Endothelial cell of umbilical vein (primary cell): ENCODE data around the gene AATF. TPM values are rescaled to one million over a fixed set of nuclear protein-coding genes. Genes with fewer than 3 reads are reported as not detected.

Experiments used
- BruUV-seq: library from RNA; stranded (reverse); fragments of 400-500 nt; replicated peaks from 2 replicates; lab custom pipeline; 2021; lab: Mats Ljungman, UMichigan
- CTCF ChIA-PET: fragments of 300-600, 350-600 bp; sonication (Branson Sonifier 250); formaldehyde crosslinking; loops from one replicate; lab custom pipeline; 2021; ENCODE audit warnings: antibody characterized with exemption, inconsistent platforms; lab: Charles Lee
- POLR2A ChIA-PET: fragments of 300-600, 350-600 bp; sonication (Branson Sonifier 250); formaldehyde crosslinking; loops from one replicate; lab custom pipeline; 2021; ENCODE audit warnings: antibody characterized with exemption, inconsistent platforms; lab: Charles Lee
- DNase-seq: peaks from one replicate; pipeline ENCODE4 v3.0.0-alpha.2; 2011; ENCODE audit warnings: low read depth, low spot score
- FAIRE-seq: peaks from 2 replicates; lab custom pipeline; 2011; peaks lifted over from hg19 to GRCh38; lab: Jason Lieb, UNC
- H2AFZ ChIP-seq: 2 replicates; pipeline ENCODE4 v1.6.0; 2012; ENCODE audit warnings: low read depth, low read length, control low read depth, inconsistent platforms
- H3K27ac ChIP-seq: 2 replicates; pipeline ENCODE4 v1.5.1; 2011; ENCODE audit warnings: low read depth, mild to moderate bottlenecking, control low read depth, low read length, moderate library complexity; ENCODE audit not compliant: insufficient read depth
- H3K27me3 ChIP-seq, 2 experiments: 2 replicates each; pipeline versions ENCODE4 v1.6.0 to v1.6.1; 2011; ENCODE audit warnings: low read length in 2 of 2, mixed read lengths in 1 of 2; ENCODE audit not compliant: control insufficient read depth in 2 of 2, insufficient read depth in 2 of 2
- H3K36me3 ChIP-seq, 2 experiments: 2 replicates in 1 of 2; 3 replicates in 1 of 2; pipeline ENCODE4 v1.5.1; 2011; ENCODE audit warnings: low read length in 2 of 2, mild to moderate bottlenecking in 1 of 2, moderate library complexity in 1 of 2; ENCODE audit not compliant: control insufficient read depth in 2 of 2, insufficient read depth in 2 of 2; ENCODE audit errors: extremely low read depth in 1 of 2
- H3K4me1 ChIP-seq: 3 replicates; pipeline ENCODE4 v1.5.1; 2011; ENCODE audit warnings: mild to moderate bottlenecking, low read length; ENCODE audit not compliant: control insufficient read depth, insufficient read depth; ENCODE audit errors: extremely low read depth
- H3K4me2 ChIP-seq: 2 replicates; pipeline ENCODE4 v1.6.1; 2011; ENCODE audit warnings: low read length, control low read depth, mixed read lengths; ENCODE audit not compliant: insufficient read depth
- H3K4me3 ChIP-seq, 3 experiments: fragments of 200-600 bp in 1 of 3; sonication (generic), shearing (Covaris generic) in 1 of 3; replicated peaks in 1 of 3; 2 replicates each; pipeline ENCODE4 v1.5.1; 2011 to 2016; ENCODE audit warnings: control low read depth in 3 of 3, low read length in 3 of 3, mild to moderate bottlenecking in 2 of 3, inconsistent platforms in 1 of 3, low read depth in 1 of 3, moderate library complexity in 1 of 3; ENCODE audit not compliant: insufficient read depth in 1 of 3
- H3K79me2 ChIP-seq: 2 replicates; pipeline ENCODE4 v1.6.0; 2012; ENCODE audit warnings: low read length, inconsistent platforms; ENCODE audit not compliant: control insufficient read depth, insufficient read depth
- H3K9ac ChIP-seq: replicated peaks from 2 replicates; pipeline ENCODE3; 2011; ENCODE audit warnings: low read length, control low read depth; ENCODE audit not compliant: insufficient read depth; ENCODE audit errors: extremely low read depth
- H3K9me1 ChIP-seq: replicated peaks from 3 replicates; pipeline ENCODE4 v1.6.0; 2011; ENCODE audit warnings: mild to moderate bottlenecking, low read length; ENCODE audit not compliant: control insufficient read depth, insufficient read depth; ENCODE audit errors: extremely low read depth
- H3K9me3 ChIP-seq: replicated peaks from 2 replicates; pipeline ENCODE4 v1.5.1; 2012; ENCODE audit warnings: low read length, inconsistent platforms; ENCODE audit not compliant: control insufficient read depth, insufficient read depth
- H4K20me1 ChIP-seq: replicated peaks from 2 replicates; pipeline ENCODE3; 2011; ENCODE audit warnings: mild to moderate bottlenecking, low read length; ENCODE audit not compliant: control insufficient read depth, insufficient read depth; ENCODE audit errors: extremely low read depth
- EZH2 ChIP-seq: IDR thresholded peaks from 2 replicates; pipeline ENCODE4 v1.6.1; 2012; ENCODE audit warnings: borderline replicate concordance, low read depth, mild to moderate bottlenecking, moderate library complexity, low read length, inconsistent platforms; ENCODE audit not compliant: severe bottlenecking
- FOS ChIP-seq: IDR thresholded peaks from 2 replicates; pipeline ENCODE4 v1.6.1; 2011; ENCODE audit warnings: mild to moderate bottlenecking, low read length, moderate library complexity, borderline replicate concordance; ENCODE audit not compliant: insufficient read depth
- GATA2 ChIP-seq: IDR thresholded peaks from 2 replicates; pipeline ENCODE4 v1.7.0; 2011; ENCODE audit warnings: low read depth, mild to moderate bottlenecking, moderate library complexity, mixed read lengths, low read length; ENCODE audit not compliant: insufficient read length, insufficient read depth
- JUN ChIP-seq: IDR thresholded peaks from 2 replicates; pipeline ENCODE4 v1.6.1; 2011; ENCODE audit warnings: borderline replicate concordance, low read depth; ENCODE audit not compliant: insufficient read length, insufficient read depth
- MYC ChIP-seq: IDR thresholded peaks from one replicate; pipeline ENCODE4 v1.6.1; 2011; ENCODE audit warnings: mild to moderate bottlenecking, low read depth, low read length
- POLR2A ChIP-seq: IDR thresholded peaks from 2 replicates; pipeline ENCODE4 v1.6.1; 2012; ENCODE audit warnings: low read depth, mild to moderate bottlenecking, control low read depth, low read length
- POLR2AphosphoS5 ChIP-seq: IDR thresholded peaks from 2 replicates; pipeline ENCODE4 v1.6.1; 2012; ENCODE audit warnings: low read depth, mild to moderate bottlenecking, control low read depth, low read length, moderate library complexity; ENCODE audit not compliant: insufficient read depth
- dilution Hi-C: fragments of 300-500 bp; cut with MboI; formaldehyde crosslinking; loops from one replicate; pipeline ENCODE4 v1.15.0; 2019; ENCODE audit warnings: low sequenced_read_pairs; ENCODE audit not compliant: extremely low pct_ligation_motif_present
- intact Hi-C: fragments of 100-400 bp; cut with micrococcal nuclease; formaldehyde crosslinking; loops from one replicate; pipeline ENCODE4 v1.10.0; 2022
- polyA plus RNA-seq, 4 experiments: library from polyadenylated mRNA; depleted of rRNA in 3 of 4; stranded (reverse) in 3 of 4; unstranded in 1 of 4; fragments of >200 nt; gene quantifications; 2 replicates each; pipeline versions ENCODE4 v1.2.1 to v1.2.3, GENCODE V29; 2011 to 2012; ENCODE audit warnings: missing spikeins in 1 of 4
- total RNA-seq: library from RNA; stranded (reverse); gene quantifications from 2 replicates; pipeline ENCODE4 v1.2.3, GENCODE V29; 2021
- TF ChIP-seq, protein P1 (sequence below): IDR thresholded peaks from 2 replicates; pipeline ENCODE4 v1.6.1; 2011; ENCODE audit not compliant: insufficient read depth, insufficient read length
- TF ChIP-seq, protein P2 (sequence below), 2 donors: IDR thresholded peaks; 1 replicate in 1 of 2; 2 replicates in 1 of 2; pipeline ENCODE4 v1.5.1; 2011; ENCODE audit warnings: low read length in 2 of 2, mild to moderate bottlenecking in 2 of 2, moderate library complexity in 2 of 2, control low read depth in 1 of 2, inconsistent platforms in 1 of 2, low read depth in 1 of 2; ENCODE audit not compliant: insufficient read depth in 1 of 2; ENCODE audit errors: extremely low read depth in 1 of 2

The AATF gene
- total and polyA plus RNA-seq, 2 donors (not counting 3 experiments of a cell fraction or from before 2014, with no cell fraction given), result 15.7 to 47.2 TPM

DNA sequence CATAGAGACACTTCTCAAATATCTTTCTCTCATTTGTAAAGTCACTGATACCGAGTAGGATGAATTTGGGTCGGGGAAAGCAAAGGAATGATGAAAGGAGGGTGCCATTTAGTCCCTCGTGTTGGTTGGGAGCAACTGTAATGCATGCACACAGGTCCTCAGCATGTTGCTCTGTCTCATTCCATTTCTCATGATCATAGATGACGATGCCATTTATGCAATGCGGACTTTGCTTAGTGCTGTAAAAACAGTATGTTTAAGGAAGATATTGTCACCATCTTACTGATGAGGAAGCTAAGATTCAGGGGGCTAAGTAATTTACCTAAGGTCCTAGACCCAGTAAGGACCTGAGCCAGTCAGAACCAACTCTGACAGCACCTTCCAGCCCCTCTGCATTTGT is 100.1 kb downstream of the AATF start:
- Histone ChIP-seq H3K9me3 (no peaks in the 10 kb centered on the region), H3K9me1 (no peaks in the 10 kb centered on the region), H3K36me3 (peaks cover 0 to 4% of the 10 kb centered on the region in 2 experiments), H3K4me3 (no peak overlapping the region), H4K20me1 (no peaks in the 10 kb centered on the region), H3K9ac (no peak overlapping the region), H3K4me2 (no peak overlapping the region), H3K79me2 (no peaks in the 10 kb centered on the region), H3K27me3 (no peaks in the 10 kb centered on the region), H3K27ac (no peak overlapping the region), H2AFZ (no peak overlapping the region), H3K4me1 (peaks cover 3% of the 10 kb centered on the region)
- dilution Hi-C loops, result no loop called here
- ChIA-PET POLR2A (no interaction called here), CTCF (interaction anchor here (1.1 to 6.2 kb wide), 10 partner anchors 10 to 446 kb away, joined by 3 to 201 read pairs (median 14); partner anchors contain the start of gene MRM1)
- FAIRE-seq (no peak), DNase-seq (no peak)
- TF ChIP-seq, protein P1, sequence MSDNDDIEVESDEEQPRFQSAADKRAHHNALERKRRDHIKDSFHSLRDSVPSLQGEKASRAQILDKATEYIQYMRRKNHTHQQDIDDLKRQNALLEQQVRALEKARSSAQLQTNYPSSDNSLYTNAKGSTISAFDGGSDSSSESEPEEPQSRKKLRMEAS, result no peak
- TF ChIP-seq EZH2 (no peak), JUN (no peak), POLR2A (no peak), POLR2AphosphoS5 (no peak), MYC (no peak), GATA2 (no peak), FOS (no peak)
- TF ChIP-seq, protein P2, sequence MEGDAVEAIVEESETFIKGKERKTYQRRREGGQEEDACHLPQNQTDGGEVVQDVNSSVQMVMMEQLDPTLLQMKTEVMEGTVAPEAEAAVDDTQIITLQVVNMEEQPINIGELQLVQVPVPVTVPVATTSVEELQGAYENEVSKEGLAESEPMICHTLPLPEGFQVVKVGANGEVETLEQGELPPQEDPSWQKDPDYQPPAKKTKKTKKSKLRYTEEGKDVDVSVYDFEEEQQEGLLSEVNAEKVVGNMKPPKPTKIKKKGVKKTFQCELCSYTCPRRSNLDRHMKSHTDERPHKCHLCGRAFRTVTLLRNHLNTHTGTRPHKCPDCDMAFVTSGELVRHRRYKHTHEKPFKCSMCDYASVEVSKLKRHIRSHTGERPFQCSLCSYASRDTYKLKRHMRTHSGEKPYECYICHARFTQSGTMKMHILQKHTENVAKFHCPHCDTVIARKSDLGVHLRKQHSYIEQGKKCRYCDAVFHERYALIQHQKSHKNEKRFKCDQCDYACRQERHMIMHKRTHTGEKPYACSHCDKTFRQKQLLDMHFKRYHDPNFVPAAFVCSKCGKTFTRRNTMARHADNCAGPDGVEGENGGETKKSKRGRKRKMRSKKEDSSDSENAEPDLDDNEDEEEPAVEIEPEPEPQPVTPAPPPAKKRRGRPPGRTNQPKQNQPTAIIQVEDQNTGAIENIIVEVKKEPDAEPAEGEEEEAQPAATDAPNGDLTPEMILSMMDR (IDR thresholded peaks at IDR 0.05; ENCODE audit: extremely low read depth in 1 of 2, insufficient read depth in 1 of 2, low read depth in 1 of 2, low read length in 2 of 2), result no peak
- intact Hi-C loops, result loop anchor here (5.0 kb wide), 2 partner anchors 117 to 282 kb away; no protein-coding TSS in a partner anchor
- no TSS peak for BruUV-seq
